Fibroblast of peridontal ligament (primary cell): Measurements from ENCODE around the gene KCNC4.

ENCODE experiments used
- DNase-seq: peaks from one replicate; pipeline ENCODE4 v3.0.0-alpha.2; 2010; ENCODE audit errors: extremely low read depth

Gene KCNC4

DNA sequence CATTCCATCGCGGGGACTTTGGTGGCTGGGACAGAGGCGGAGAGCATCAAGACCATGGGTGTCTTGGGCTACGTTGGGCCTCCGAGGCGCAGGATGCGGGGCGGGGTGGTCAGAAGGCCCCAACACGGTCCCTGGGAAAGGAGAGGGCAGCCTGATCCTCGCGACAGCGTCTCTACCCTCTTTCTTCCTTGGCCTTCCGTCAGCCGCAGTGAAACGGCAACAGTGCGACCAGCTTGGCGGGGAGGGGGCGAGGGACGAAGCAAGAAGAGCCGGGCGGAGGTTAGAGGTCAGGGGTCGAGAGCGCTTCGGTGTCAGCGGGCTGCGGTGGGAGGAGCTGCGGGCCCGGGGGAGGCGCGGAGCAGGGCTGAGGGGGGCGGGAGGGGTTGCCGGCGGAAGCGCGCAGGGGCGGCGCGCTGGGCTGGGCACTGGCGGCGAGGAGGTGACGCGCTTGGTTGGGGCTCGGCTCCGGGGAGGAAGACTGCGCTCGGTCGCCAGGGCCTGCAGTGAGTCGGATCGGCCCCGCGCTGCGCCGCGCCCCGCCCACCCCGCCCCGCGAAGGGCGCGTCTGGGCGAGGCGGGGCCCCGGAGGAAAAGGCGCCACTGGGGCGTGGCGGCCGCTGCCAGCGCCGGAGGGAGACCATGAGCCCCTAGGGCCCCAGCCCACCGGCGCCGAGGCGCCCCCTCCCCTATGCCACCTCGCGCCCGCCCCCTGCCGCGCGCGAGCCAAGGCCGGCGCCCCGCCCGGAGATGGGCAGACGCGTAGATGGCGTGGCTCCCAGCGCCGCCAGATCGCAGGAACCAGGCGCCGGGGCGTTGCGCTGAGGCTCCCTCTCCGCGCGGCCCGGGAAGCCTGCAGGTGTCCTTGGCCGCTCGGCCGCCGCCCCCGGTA, at the start of gene KCNC4:
TSS of gene KCNC4 (plus strand) at position 600 of the 889 bp plus-strand sequence. CDS start 1,186 bp downstream, outside the sequence.
- peak; percentile 45 for DNase-seq

DNA sequence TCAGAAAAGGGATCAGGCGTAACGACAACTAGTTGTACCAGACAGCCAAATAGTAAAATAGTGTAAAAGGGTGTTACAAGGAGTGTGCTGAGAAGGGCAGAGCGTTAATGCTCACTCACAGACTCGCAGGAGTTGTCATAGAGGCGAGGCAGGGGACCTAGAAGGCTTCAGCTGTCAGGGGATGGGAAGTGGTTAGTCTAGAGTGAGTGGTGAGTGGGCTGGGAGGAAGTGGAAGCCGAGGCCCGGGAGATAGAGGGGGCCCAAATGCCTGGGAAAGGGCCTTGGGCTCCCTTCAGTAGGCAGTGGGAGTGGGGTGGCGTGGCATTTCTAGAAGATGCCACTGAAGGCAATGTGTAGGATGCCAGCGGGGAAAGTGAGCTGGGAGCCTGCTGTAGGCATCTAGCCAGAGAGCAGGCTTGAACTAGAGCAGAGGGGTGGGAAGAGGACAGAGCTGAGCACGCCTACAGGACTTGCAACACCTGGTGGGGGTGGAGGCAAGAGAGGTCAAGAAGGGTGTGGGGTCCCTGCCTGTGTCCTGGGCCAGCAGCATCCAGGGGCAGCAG, 49.5 kb upstream of the KCNC4 start:
- no peak for DNase-seq

DNA sequence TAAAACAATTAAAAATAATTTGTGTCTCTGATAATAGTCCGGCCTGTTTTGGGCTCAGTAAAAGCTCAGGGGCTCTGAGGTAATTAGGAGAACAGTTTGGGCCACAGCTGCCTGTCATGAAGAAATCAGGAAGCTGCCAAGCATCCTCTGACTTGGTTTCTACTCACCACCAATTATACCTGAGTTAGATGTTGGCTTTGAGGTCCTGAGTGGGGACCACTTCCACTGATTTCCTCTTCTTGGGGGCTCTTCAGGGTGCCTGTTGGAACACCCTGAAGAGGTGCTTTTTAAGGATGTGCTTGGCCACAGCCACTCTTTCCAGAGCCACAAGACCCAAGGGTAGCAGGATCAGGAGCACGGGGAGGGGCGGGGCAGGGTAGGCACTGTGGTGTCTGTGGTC, 48.9 kb upstream of the KCNC4 start:
- no peak for DNase-seq

DNA sequence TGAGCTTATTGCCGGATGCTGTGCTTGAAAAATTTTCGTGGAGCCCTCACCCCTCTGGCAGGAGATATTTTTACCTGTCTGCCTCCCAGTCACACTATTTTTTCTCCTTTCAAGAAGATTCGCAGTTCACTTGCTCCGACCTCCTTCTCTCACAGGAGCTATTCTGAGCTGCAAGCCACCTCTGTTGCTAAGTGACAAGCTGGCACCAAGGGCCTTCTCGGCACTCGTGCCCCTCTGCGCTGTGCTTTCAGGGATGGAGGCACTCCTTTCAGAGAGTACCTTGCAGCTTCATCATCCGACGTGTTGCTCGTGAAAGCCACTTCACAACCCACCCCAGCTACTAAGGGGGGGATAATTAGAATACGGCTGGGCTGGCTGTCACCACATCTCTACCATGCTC, 48.3 kb upstream of the KCNC4 start:
- no peak for DNase-seq

DNA sequence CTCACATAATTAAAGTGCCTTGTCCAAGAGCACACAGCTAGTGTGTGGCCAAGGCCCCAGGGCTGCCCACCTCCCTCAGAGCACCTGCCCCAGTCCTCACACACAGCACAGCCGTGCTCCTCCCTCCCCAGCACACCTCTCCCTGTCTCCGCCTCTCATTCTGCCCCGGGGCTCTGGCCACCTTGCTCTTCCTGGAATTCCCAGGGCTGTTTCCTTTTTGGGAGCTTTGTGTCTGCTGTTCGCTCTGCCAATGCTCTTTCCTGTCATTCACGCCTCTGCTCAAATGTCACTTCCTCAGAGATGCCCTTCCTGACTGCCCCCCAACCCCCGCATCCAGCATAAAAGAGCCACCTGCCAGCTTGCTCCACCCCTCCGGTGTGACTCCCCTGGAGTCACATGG, 46.5 kb upstream of the KCNC4 start:
- no peak for DNase-seq

DNA sequence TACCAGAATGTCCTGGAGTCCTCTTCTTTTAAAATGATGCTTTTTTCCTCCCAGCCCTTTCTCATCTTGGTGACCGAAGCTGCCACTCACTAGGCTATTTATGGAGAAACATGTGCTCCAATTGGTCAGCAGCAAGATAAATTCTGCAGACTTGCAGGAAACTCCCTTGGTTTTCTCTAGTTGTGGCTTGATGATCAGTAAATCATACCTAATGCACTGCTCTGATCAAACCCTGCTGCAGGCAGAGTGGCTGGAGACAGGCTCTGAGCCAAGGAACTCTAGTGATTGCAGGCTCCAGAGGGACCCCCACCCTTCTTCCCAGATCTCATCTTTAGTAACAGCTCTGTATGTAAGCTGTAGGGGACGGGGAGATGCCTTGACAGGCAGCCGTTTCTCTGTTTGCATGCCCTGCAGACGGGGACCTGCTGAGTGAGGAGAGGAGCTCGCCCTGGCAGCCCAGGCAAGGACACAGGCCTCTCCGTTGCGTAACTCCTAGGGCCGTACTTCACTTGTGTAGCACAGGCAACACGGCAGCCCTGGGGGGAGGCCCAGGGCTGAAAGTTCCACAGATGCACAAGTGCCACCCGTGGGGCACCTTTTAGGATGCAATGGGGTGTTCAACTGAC, 45.3 kb upstream of the KCNC4 start:
- DNase-seq = no peak

DNA sequence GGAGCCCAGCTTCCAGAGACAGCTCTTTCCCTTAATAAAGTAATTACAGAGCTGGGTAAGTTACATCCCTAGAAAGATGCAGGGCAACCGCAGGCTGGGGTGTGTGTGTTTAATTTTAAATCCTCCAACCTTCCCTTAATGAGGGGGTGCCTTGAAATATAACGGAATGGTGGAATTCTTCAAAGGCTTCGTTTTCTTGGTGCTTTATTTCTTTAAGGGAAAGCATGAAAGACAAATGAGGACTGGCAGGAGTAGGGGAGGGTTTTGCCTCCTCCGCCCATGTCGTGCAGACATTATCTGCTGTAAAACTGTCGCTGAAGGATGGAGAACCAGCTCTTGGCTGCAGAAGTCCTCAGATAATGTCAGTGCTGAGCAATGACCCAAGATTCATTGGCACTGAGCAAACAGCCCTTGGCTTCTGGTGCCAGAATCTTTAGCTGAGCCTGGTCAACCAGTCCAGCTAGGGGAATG, 44.3 kb upstream of the KCNC4 start:
- no peak for DNase-seq

DNA sequence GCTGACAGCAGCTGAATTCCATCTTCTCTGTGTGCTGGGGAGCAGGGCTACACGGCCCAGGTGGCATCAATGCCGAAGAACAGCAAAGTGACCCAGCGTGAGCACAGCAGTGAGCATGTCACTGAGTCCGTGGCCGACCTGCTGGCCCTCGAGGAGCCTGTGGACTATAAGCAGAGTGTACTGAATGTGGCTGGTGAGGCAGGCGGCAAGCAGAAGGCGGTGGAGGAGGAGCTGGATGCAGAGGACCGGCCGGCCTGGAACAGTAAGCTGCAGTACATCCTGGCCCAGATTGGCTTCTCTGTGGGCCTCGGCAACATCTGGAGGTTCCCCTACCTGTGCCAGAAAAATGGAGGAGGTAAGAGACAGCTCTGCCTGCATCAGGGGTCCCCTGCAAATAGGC, 43.3 kb upstream of the KCNC4 start:
- DNase-seq = no peak

DNA sequence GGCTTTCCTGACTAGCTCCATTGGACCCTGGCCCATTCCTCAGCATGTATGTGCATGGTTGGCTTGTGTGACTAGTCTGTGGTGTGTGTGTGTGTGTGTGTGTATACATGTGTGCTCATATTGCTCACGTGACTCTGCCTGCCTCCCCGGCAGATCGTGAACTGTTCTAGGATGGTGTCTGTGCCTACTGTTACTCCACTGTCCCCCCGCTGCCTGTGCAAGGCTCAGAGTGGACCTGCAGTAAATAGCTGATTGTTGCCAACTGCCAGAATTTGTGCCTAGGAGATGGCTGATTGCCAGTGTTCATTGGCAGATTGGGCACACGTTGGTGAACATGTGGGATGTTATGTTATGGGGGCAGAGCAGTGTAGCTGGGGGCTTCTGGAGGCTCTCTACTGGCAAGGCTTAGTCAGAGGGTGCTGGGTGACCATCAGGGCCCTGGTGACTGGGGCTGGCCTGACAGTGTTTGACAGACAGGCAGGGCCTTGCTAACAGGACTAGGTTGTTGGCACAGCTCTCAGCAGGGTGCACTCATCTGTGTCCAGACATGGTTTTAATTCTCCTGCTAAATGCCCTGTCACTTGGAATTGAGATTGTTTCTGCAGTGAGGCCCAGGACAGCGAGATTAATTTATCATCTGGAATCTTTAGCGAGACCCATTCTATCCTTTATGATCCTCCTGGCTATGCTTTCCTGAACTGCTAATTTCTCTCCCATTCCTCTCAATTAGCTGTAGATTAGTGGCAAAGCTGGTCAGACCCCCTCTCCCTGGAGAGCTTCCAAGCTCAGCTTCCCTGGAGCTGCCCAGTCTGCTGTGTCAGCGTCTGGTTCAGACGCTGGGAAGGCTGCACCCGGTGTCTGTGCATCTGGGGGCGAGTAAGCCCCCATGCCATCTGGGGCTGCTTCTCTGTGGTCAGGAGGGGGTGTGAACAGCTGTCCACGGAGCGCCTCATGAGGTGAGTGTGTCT, 39.1 kb upstream of the KCNC4 start:
- no peak for DNase-seq

DNA sequence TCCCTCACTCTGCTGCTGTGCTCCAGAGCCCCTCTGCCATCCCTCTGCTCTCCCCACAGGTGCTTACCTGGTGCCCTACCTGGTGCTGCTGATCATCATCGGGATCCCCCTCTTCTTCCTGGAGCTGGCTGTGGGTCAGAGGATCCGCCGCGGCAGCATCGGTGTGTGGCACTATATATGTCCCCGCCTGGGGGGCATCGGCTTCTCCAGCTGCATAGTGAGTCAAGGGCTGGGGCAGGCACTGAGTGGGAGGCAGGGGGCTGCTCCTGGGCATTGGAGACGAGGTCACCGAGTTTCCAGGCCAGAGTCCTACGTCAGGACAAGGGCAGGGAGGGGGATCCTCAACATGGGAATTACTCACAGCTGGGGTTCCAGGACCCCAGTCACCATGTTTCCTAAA, 38.1 kb upstream of the KCNC4 start:
- no peak for DNase-seq

DNA sequence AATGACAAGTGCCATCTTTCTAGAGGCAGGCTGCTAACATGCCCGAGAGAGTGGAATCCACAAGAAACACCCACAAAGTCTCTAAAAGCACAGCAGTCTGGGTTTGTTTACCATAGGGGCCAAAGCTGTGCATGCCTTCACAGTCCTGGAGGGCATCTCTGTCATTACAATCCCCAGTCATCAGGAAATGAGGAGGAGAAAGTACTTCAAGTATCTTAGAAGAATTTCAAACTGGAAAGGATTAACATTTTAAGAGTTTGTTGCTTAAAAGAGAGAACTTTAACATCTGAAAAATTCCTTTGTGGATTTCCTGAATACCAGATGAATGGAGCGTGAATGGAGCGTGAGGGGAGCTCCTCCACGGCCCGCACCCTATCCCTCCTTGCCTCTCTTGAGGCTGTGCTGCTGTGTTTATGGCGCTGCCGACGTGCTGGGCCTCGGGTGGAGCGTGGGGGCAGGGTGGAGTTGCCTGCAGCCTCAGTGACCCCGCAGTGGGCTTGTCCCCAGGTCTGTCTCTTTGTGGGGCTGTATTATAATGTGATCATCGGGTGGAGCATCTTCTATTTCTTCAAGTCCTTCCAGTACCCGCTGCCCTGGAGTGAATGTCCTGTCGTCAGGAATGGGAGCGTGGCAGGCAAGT, 36.5 kb upstream of the KCNC4 start:
- DNase-seq = peak; percentile 23

DNA sequence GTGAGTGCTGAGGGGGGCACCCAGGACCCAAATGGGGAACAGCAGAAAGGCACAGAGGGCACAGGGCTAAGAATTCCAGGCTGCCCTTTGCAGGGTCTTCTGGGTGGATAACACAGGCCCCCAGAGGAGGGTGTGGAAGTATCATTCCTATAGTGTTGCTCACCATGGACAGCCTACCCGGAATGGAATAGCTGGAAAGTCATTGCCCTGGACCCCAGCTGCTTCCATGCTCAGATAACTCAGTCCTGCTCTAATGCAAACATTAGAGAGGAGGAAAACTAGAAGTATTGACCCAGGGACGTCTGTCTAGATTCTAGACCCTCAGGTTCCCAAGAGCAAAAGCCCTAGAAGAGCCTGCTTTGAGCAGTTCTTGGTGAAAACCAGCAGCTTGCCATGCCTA, 35.2 kb upstream of the KCNC4 start:
- DNase-seq = no peak

DNA sequence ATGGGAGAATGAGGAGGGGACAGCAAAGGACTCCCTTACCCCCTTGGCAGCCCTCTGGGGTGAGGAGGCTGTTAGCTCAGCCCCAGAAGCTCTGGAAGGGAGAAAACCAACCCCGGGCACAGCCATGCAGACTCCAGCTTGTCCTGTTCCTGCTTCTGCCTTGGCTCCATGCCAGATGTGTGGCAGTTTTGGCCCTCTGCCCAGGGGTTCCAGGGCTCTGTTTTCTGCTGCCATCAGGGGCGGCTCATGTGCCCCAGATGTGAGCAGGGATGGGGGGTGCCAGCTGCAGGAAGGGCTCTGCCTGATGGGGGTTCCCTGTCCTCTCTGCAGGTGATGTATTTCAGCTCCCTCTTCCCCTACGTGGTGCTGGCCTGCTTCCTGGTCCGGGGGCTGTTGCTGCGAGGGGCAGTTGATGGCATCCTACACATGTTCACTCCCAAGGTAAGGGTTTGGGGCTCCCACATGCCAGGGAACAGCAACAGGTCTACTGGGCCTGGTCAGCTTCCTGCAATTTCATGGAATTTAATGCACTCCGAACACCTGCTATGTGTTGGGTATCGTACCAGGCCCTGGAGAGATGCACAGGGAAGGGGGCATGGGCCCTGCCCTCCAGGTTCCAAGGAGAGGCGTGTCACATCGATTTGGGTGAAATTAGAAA, 33.7 kb upstream of the KCNC4 start:
- DNase-seq = no peak

DNA sequence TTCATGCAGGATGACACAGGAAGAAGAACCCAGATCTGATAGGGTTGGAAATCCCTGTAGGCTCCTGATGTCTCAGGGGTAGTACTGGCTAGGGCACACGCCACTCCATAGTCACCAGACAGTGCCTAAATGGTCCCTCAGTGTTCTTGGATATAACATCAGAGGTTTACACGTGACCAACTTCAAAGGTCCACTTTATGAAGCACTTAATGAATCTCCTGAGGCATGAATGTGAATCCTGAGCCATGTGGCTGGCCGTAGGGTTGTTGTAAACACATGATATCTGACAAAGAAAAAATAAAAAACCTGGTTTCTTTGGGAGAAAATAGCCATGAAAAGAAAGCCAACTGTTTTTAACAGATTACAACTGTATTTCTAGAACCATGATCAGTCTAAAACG, 32.3 kb upstream of the KCNC4 start:
- no peak for DNase-seq

DNA sequence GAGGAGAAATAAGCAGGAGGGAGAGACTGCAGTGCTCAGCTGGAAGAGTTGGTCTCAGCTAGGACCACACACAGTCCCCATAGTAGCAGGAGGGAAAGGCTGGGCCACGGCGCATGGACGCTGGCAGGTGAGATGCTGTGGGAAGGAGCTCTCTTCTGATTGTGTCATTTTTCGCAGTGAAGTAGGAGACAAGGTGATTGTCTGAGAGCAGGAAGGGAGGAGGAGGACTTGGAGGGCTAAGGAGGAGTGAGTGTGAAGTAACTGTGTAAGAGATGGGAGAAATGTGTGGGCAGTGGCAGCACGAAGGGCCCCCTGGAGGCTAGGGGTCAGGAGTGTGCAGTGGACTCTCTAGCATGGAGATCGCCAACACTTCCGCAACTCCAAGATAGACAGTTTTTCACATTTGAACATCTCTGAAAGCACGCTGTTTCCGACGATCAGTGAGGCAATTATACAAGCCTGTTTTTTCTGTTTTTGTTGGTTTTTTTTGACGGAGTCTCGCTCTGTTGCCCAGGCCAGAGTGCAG, 26.4 kb upstream of the KCNC4 start:
- no peak for DNase-seq

DNA sequence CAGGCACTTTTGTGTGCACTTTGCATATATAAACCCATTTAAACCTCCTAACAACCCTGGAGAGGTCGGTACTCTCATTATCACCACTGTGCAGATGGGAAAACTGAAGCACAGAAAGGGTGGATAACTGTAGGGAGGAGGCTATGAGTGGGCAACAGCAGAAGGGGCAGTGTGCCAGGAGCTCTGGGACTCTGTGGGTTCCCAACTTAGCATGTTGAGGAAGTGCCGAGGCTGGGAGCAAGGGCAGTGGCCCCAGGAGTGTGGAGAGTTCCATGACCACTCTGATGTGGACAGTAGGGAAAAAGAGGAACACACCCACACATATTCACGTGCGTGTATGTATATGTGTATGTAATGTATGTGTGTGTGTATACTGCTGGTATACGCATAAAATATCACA, 25.7 kb upstream of the KCNC4 start:
- DNase-seq = no peak

DNA sequence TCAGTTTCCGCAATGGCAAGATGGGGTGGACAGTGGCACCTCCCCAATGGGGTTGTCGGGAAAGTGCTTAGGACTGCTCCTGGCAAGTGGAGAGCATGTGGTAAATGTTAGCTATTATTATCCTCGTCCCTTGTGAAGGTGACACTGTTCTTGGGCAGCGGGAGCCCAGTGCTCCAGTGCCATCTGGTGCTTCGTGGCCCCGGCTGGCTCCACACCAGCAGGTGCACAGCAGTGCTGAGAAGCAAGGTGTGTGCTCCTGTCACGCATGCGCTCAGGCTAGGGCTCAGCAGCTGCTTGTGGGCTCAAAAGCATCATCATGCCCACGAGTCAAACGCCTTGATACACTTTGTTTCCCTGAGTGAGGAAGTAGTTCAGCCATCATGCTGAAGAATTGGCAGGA, 24.9 kb upstream of the KCNC4 start:
- no peak for DNase-seq

DNA sequence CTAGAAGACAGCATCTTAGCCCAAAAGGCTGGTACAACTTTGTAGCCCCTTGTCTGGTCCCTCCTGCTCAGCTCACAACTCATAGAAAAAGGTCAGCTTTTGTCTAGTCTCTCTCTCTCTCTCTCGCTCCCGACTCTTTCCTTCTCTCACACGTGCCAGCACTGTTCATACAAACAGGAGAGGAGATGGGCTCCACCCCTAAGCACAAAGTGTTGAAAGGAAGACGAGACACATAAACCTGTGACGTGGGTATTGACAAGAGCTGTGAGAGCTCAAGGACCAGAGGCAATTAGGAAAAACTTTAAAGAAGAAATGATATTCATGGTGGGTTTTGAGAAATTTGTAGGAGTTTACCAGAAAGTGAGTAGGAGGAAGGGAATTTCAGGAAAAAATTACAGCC, 23.6 kb upstream of the KCNC4 start:
- no peak for DNase-seq

DNA sequence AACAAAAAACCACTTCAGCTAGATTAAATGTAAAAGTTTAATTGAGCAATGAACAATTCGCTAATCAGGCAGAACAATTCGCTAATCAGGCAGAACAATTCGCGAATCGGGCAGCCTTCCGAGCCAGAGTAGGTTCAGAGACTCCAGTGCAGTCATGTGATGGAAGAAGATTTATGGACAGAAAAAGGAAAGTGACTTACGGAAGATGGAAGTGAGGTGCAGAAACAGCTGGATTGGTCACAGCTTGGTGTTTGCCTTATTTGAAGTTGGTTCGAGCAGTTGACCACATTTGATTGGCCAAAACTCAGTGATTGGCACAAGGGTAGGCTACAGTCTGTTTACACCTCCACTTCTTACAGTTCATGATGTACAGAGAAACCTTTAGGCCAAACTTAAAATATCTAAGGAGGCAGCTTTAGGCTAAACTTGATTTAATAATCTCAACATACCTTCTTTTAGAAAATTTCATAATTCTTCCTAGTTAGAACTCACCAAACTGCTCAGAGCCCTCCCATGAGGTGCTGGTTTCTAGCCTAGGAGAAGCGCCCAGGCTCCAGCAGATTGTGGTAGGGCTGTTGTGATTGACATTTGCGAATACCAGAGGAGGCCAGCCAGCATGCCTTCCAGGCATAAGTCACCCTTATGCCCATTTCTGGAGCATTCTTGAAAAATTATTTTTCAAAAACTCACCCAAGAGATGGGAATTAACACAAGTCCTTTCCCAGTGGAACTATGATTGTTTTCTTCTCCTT, 22.8 kb upstream of the KCNC4 start:
- DNase-seq = peak; percentile 72
